HPDE6-E6E7 (cell line): ENCODE data around the gene NEK6.

ENCODE experiments used
- DNase-seq: peaks from one replicate; pipeline ENCODE4 v3.0.0; 2011; ENCODE audit warnings: missing footprints; ENCODE audit errors: extremely low spot score

NEK6 gene

GRCh38 chr9:124342402-124342775, 84.6 kb downstream of the NEK6 start:
- no peak for DNase-seq

- DNase-seq, result peak; percentile 73
Measured at GRCh38 chr9:124342776-124343485, 85.2 kb downstream of the NEK6 start.

- no peak for DNase-seq
Measured at GRCh38 chr9:124343533-124344290, 86.0 kb downstream of the NEK6 start.

GRCh38 chr9:124344291-124345050, 86.7 kb downstream of the NEK6 start:
- DNase-seq, result no peak

GRCh38 chr9:124345063-124345462, 87.3 kb downstream of the NEK6 start:
- DNase-seq, result no peak

- no peak for DNase-seq
Measured at GRCh38 chr9:124345751-124346281, 88.1 kb downstream of the NEK6 start.

- no peak for DNase-seq
Measured at GRCh38 chr9:124346347-124347163, 88.8 kb downstream of the NEK6 start.

GRCh38 chr9:124347206-124347967, 89.6 kb downstream of the NEK6 start:
- DNase-seq, result no peak

- no peak for DNase-seq
Measured at GRCh38 chr9:124347968-124348358, 90.2 kb downstream of the NEK6 start.

- no peak for DNase-seq
Measured at GRCh38 chr9:124348363-124348762, 90.6 kb downstream of the NEK6 start.

GRCh38 chr9:124348831-124349230, 91.1 kb downstream of the NEK6 start:
- DNase-seq, result no peak

- DNase-seq, result no peak
Measured at GRCh38 chr9:124349267-124349666, 91.5 kb downstream of the NEK6 start.

GRCh38 chr9:124349675-124350493, 92.1 kb downstream of the NEK6 start:
- no peak for DNase-seq

GRCh38 chr9:124350494-124351263, 92.9 kb downstream of the NEK6 start:
- no peak for DNase-seq

- DNase-seq, result no peak
Measured at GRCh38 chr9:124351672-124352468, 94.1 kb downstream of the NEK6 start.

- no peak for DNase-seq
Measured at GRCh38 chr9:124352616-124353015, 94.9 kb downstream of the NEK6 start.

- DNase-seq, result no peak
Measured at GRCh38 chr9:124353166-124353768, 95.5 kb downstream of the NEK6 start.

GRCh38 chr9:124353811-124354274, 96.1 kb downstream of the NEK6 start:
- DNase-seq, result no peak
